Left lung (tissue), 10 donors: ENCODE results near the gene MRPL42. TPM values are rescaled to one million over a fixed set of nuclear protein-coding genes. Genes with fewer than 3 reads are reported as not detected.

Source experiments
- ATAC-seq: fragments of 200-7000 bp; cut with Tn5 transposase; one replicate; pipeline ENCODE4 v1.9.1; 2020; ENCODE audit warnings: moderate library complexity
- DNase-seq, 4 donors: peaks; one replicate each; pipeline ENCODE4 v3.0.0-alpha.2; 2013 to 2020
- H3K27ac ChIP-seq, 2 donors: fragments of 200-600 bp; sonication (generic) in 1 of 2; one replicate each; pipeline versions ENCODE4 v1.5.0 to v1.8.0; 2020 to 2021
- H3K27me3 ChIP-seq, 2 donors: fragments of 200-600 bp; sonication (generic) in 1 of 2; one replicate each; pipeline versions ENCODE4 v1.5.0 to v1.8.0; 2020 to 2021
- H3K36me3 ChIP-seq, 2 donors: fragments of 200-600 bp; sonication (generic) in 1 of 2; one replicate each; pipeline versions ENCODE4 v1.5.0 to v1.8.0; 2020 to 2021
- H3K4me1 ChIP-seq, 2 donors: fragments of 200-600 bp; one replicate each; pipeline ENCODE4 v1.8.0; 2021
- H3K4me3 ChIP-seq, 2 donors: fragments of 200-600 bp; sonication (generic) in 1 of 2; one replicate each; pipeline versions ENCODE4 v1.5.0 to v1.8.0; 2020 to 2021; ENCODE audit warnings: mild to moderate bottlenecking in 1 of 2
- H3K9me3 ChIP-seq, 2 donors: fragments of 200-600 bp; sonication (generic) in 1 of 2; one replicate each; pipeline versions ENCODE4 v1.5.0 to v1.8.0; 2020 to 2021
- intact Hi-C, 2 donors: fragments of 100-400 bp; cut with DNase I; formaldehyde crosslinking; loops; one replicate each; pipeline versions ENCODE4 v1.11.2 to v1.14.2; 2022
- polyA plus RNA-seq, 6 donors: library from polyadenylated mRNA; unstranded; fragments of 120-200 nt; gene quantifications; one replicate each; pipeline ENCODE4 v1.2.1, GENCODE V29; 2013; ENCODE audit not compliant: insufficient read length in 6 of 6
- total RNA-seq, 2 donors: library from RNA; stranded (reverse); fragmentation: NEBNext Ultra II Directional; extraction: Animal tissue kit (Norgen Biotek cat#: 25700); gene quantifications; one replicate each; pipeline ENCODE4 v1.2.1, GENCODE V29; 2021
- TF ChIP-seq, protein P1 (sequence below), 2 donors: fragments of 200-600 bp; sonication (generic) in 1 of 2; IDR thresholded peaks; one replicate each; pipeline versions ENCODE4 v1.5.0 to v1.8.0; 2021; ENCODE audit warnings: antibody characterized with exemption in 2 of 2
- donor health status: DM: no; HTN: yes; CAD: no.
- donor health status: DM: no; HTN: no; CAD: no.

Gene MRPL42
- total and polyA plus RNA-seq, 8 donors: 53.2 to 70.8 (median 62.8) TPM

DNA sequence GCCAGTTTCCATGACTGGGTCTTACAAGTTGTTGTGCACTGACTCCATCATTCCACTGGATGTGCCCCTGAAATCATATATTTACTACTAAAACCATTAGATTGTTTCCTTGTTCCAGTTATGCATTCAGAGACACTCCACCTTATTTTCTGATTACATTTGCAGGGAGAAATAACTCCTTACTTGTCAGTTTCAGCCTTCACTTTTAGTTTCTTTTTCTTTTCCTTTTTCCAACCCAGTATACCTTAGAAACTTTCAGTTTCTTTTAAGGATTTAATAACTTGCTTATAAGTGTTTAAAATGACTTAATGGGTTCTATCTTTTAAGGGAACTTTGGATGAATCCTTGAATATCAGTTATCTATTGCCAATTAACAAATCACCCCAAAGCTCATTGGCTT is 39.9 kb downstream of the MRPL42 start:
- H3K4me1 ChIP-seq: no peaks in the 10 kb centered on the region
- DNase-seq: no peak
- no peaks in the 10 kb centered on the region for H3K27me3 ChIP-seq
- H3K4me3 ChIP-seq: no peak overlapping the region
- H3K27ac ChIP-seq: no peak overlapping the region
- intact Hi-C loops: loop anchor here in 1 of 2 donors (10.0 kb wide), 1 partner anchor 598 kb away; no protein-coding TSS in a partner anchor
- TF ChIP-seq, protein P1, sequence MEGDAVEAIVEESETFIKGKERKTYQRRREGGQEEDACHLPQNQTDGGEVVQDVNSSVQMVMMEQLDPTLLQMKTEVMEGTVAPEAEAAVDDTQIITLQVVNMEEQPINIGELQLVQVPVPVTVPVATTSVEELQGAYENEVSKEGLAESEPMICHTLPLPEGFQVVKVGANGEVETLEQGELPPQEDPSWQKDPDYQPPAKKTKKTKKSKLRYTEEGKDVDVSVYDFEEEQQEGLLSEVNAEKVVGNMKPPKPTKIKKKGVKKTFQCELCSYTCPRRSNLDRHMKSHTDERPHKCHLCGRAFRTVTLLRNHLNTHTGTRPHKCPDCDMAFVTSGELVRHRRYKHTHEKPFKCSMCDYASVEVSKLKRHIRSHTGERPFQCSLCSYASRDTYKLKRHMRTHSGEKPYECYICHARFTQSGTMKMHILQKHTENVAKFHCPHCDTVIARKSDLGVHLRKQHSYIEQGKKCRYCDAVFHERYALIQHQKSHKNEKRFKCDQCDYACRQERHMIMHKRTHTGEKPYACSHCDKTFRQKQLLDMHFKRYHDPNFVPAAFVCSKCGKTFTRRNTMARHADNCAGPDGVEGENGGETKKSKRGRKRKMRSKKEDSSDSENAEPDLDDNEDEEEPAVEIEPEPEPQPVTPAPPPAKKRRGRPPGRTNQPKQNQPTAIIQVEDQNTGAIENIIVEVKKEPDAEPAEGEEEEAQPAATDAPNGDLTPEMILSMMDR (IDR thresholded peaks at IDR 0.05): no peak
- H3K36me3 ChIP-seq: peaks cover 0 to 15% of the 10 kb centered on the region in 2 donors
- ATAC-seq: no peak
- no peaks in the 10 kb centered on the region for H3K9me3 ChIP-seq

DNA sequence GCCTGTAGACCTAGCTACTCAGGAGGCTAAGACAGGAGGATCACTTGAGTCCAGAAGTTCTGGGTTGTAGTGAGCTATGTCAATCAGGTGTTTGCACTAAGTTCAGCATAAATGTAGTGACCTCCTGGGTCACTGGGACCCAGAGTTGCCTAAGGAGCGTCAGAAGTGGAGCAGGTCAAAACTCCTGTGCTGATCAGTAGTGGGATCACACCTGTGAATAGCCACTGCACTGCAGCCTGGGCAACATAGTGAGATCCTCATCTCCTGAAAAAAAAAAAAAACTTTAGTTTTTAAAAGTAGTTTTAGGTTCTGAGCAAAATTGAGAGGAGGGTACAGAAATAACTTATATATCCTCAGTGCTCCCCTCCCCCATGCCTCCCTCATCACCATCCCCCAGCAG is 42.2 kb downstream of the MRPL42 start:
- H3K4me3 ChIP-seq: no peak overlapping the region
- H3K9me3 ChIP-seq: no peaks in the 10 kb centered on the region
- ATAC-seq (no peak), DNase-seq (no peak)
- peaks cover 0 to 2% of the 10 kb centered on the region in 2 donors for H3K36me3 ChIP-seq
- H3K4me1 ChIP-seq: no peaks in the 10 kb centered on the region
- H3K27me3 ChIP-seq: no peaks in the 10 kb centered on the region
- TF ChIP-seq, protein P1 (IDR thresholded peaks at IDR 0.05): no peak
- intact Hi-C loops: loop anchor here in 1 of 2 donors (10.0 kb wide), 1 partner anchor 595 kb away; no protein-coding TSS in a partner anchor
- no peak overlapping the region for H3K27ac ChIP-seq

DNA sequence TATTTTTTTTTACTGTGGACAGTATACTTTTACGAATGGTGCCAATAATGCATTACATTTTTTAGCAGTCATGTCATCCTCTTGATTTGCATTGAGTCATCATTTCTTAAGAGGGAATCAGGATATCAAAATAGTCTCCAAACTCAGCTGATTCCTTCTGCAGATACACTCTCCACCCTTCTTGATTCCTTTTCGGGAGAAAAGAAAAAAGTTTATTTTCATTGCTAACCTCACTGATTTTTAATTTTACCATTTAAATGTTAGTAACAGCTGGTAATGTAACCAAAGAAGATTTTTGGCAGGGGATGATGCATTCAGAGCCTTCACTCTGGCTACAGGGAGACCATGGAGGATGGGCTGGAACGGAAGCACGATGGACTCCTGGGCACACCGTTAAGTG is 47.5 kb downstream of the MRPL42 start:
- H3K4me1 ChIP-seq: no peaks in the 10 kb centered on the region
- no peak overlapping the region for H3K4me3 ChIP-seq
- no peak overlapping the region for H3K27ac ChIP-seq
- no peaks in the 10 kb centered on the region for H3K9me3 ChIP-seq
- no peaks in the 10 kb centered on the region for H3K27me3 ChIP-seq
- H3K36me3 ChIP-seq: no peaks in the 10 kb centered on the region
- DNase-seq (no peak), ATAC-seq (no peak)
- TF ChIP-seq, protein P1 (IDR thresholded peaks at IDR 0.05): no peak
- intact Hi-C loops: no loop called here

DNA sequence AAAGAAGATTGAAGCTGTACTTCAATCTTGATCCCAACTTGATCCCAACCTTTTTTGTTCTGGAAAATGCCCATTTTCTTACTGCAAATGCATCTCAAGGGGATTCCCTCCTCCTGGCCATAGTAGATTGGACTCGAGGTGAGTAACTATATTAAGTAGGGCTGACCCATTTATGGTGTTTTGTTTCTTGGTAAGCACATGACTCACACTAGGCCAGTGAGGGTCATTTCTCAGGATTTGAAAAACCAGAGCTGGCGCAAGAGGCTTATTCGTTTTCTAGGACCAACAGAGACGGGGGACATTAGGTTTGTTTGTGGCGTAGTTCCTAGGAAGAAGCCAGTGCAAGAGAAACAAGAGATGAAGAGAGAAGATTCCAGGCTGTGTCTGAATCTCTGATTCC is 51.4 kb downstream of the MRPL42 start:
- H3K9me3 ChIP-seq: no peaks in the 10 kb centered on the region
- H3K4me3 ChIP-seq: no peak overlapping the region
- H3K36me3 ChIP-seq: no peaks in the 10 kb centered on the region
- H3K4me1 ChIP-seq: no peaks in the 10 kb centered on the region
- intact Hi-C loops: no loop called here
- ATAC-seq (no peak), DNase-seq (no peak)
- H3K27me3 ChIP-seq: no peaks in the 10 kb centered on the region
- TF ChIP-seq, protein P1 (IDR thresholded peaks at IDR 0.05): no peak
- no peak overlapping the region for H3K27ac ChIP-seq

DNA sequence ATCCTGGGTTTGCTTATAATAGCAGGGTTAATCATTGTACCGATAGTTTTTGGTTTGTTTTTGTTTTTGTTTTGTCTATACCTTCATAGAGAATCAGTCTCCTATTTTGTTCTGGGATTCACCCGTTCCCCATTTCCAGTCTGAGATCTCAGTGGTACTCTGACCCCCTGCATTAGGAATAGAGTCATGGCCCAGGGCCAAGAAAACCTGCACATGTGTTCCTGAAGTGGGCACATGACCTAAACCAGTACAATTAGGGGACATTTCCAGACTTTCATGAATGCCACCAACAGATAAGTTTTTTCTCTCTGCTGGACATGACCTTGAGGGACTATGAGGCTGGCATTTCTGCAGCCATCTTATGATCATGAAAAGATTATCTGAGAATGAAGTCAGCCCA is 52.5 kb downstream of the MRPL42 start:
- ATAC-seq (no peak), DNase-seq (no peak)
- intact Hi-C loops: no loop called here
- H3K4me3 ChIP-seq: no peak overlapping the region
- TF ChIP-seq, protein P1 (IDR thresholded peaks at IDR 0.05): no peak
- no peaks in the 10 kb centered on the region for H3K27me3 ChIP-seq
- no peaks in the 10 kb centered on the region for H3K4me1 ChIP-seq
- no peaks in the 10 kb centered on the region for H3K9me3 ChIP-seq
- no peaks in the 10 kb centered on the region for H3K36me3 ChIP-seq
- H3K27ac ChIP-seq: no peak overlapping the region
